GM23338 (cell line): ENCODE data around the gene SCAPER. TPM values are rescaled to one million over a fixed set of nuclear protein-coding genes. Genes with fewer than 3 reads are reported as not detected.
A peak's percentile ranks its signal among the peaks of the same experiment; 100 is the strongest.

Experiments used
- ATAC-seq: fragments of 200-7000 bp; cut with Tn5 transposase; 3 replicates; pipeline ENCODE4 v1.9.1; 2020
- DNase-seq: peaks from one replicate; pipeline ENCODE4 v3.0.0-alpha.2; 2015; ENCODE audit warnings: low spot score
- H2AFZ ChIP-seq: fragments of 200-600 bp; sonication (generic); 2 replicates; pipeline ENCODE4 v1.8.0; 2016; ENCODE audit warnings: antibody characterized with exemption, mild to moderate bottlenecking, moderate library complexity
- H3F3A ChIP-seq: fragments of 200-600 bp; sonication (generic); replicated peaks from 2 replicates; pipeline ENCODE4 v1.8.0; 2017; ENCODE audit warnings: antibody characterized with exemption, mixed run types, low read depth
- H3K27ac ChIP-seq: fragments of 200-600 bp; sonication (generic); 2 replicates; pipeline ENCODE4 v1.6.1; 2016; ENCODE audit warnings: low read depth
- H3K27me3 ChIP-seq: fragments of 200-600 bp; sonication (generic); 2 replicates; pipeline ENCODE4 v1.8.0; 2016; ENCODE audit warnings: mild to moderate bottlenecking, mixed run types, moderate library complexity; ENCODE audit not compliant: insufficient read depth
- H3K36me3 ChIP-seq: fragments of 200-600 bp; sonication (generic); 2 replicates; pipeline ENCODE4 v1.8.0; 2016; ENCODE audit warnings: mild to moderate bottlenecking; ENCODE audit not compliant: insufficient read depth
- H3K4me1 ChIP-seq: fragments of 200-600 bp; sonication (generic); 2 replicates; pipeline ENCODE4 v1.8.0; 2016; ENCODE audit warnings: mild to moderate bottlenecking, moderate library complexity; ENCODE audit not compliant: insufficient read depth
- H3K4me2 ChIP-seq: fragments of 200-600 bp; sonication (generic); 2 replicates; pipeline ENCODE4 v1.7.1; 2017; ENCODE audit warnings: mixed run types
- H3K4me3 ChIP-seq: fragments of 200-600 bp; sonication (generic); 2 replicates; pipeline ENCODE4 v1.6.1; 2016; ENCODE audit warnings: mixed run types
- H3K79me2 ChIP-seq: fragments of 200-600 bp; sonication (generic); replicated peaks from 2 replicates; pipeline ENCODE4 v1.8.0; 2017; ENCODE audit warnings: mild to moderate bottlenecking; ENCODE audit not compliant: insufficient read depth
- H3K9me2 ChIP-seq: fragments of 200-600 bp; sonication (generic); 2 replicates; pipeline ENCODE4 v1.8.0; 2017; ENCODE audit not compliant: insufficient read depth
- H4K20me1 ChIP-seq: fragments of 200-600 bp; sonication (generic); replicated peaks from 2 replicates; pipeline ENCODE4 v1.8.0; 2017; ENCODE audit warnings: mild to moderate bottlenecking; ENCODE audit not compliant: insufficient read depth
- H3K27ac Mint-ChIP-seq: 2 replicates; pipeline ENCODE4 v1.8.0; 2020; ENCODE audit warnings: inconsistent platforms, mild to moderate bottlenecking, moderate library complexity, mixed read lengths
- H3K27me3 Mint-ChIP-seq: 3 replicates; pipeline ENCODE4 v1.8.0; 2022; ENCODE audit warnings: low read depth, mild to moderate bottlenecking, moderate library complexity, mixed read lengths, inconsistent platforms; ENCODE audit not compliant: insufficient read depth, poor library complexity
- H3K36me3 Mint-ChIP-seq: 3 replicates; pipeline ENCODE4 v1.8.0; 2021; ENCODE audit warnings: low read depth, mild to moderate bottlenecking, inconsistent platforms, moderate library complexity, mixed read lengths
- H3K4me1 Mint-ChIP-seq: 3 replicates; pipeline ENCODE4 v1.8.0; 2020; ENCODE audit warnings: mild to moderate bottlenecking, inconsistent platforms, mixed read lengths
- H3K4me3 Mint-ChIP-seq: 3 replicates; pipeline ENCODE4 v1.8.0; 2021; ENCODE audit warnings: moderate library complexity, mild to moderate bottlenecking, inconsistent platforms, mixed read lengths
- H3K9me3 Mint-ChIP-seq: 3 replicates; pipeline ENCODE4 v1.8.0; 2020; ENCODE audit warnings: moderate library complexity, mild to moderate bottlenecking, inconsistent platforms, mixed read lengths
- CREB1 ChIP-seq: fragments of 250-450 bp; sonication (Bioruptor Pico); IDR thresholded peaks from 2 replicates; pipeline ENCODE4 v1.5.0; 2020; ENCODE audit warnings: low read depth, mild to moderate bottlenecking, moderate library complexity
- EZH2 ChIP-seq: fragments of 200-600 bp; sonication (generic); IDR thresholded peaks from one replicate; pipeline ENCODE4 v1.8.0; 2017; ENCODE audit warnings: antibody characterized with exemption, mild to moderate bottlenecking, low read depth; ENCODE audit not compliant: unreplicated experiment
- EZH2phosphoT487 ChIP-seq: fragments of 200-600 bp; sonication (generic); IDR thresholded peaks from one replicate; pipeline ENCODE4 v1.8.1; 2018; ENCODE audit warnings: antibody characterized with exemption; ENCODE audit not compliant: unreplicated experiment
- NANOG ChIP-seq: IDR thresholded peaks from 2 replicates; pipeline ENCODE4 v1.6.1; 2016; ENCODE audit warnings: antibody characterized with exemption, borderline replicate concordance
- POLR2AphosphoS5 ChIP-seq: IDR thresholded peaks from 2 replicates; pipeline ENCODE4 v1.6.1; 2016; ENCODE audit warnings: antibody characterized with exemption, low read depth
- ZNF114 ChIP-seq: fragments of 250-450 bp; sonication (Bioruptor Pico); IDR thresholded peaks from 2 replicates; pipeline ENCODE4 v1.5.0; 2020; ENCODE audit warnings: mild to moderate bottlenecking, moderate library complexity
- ZNF331 ChIP-seq: fragments of 250-450 bp; sonication (Bioruptor Pico); IDR thresholded peaks from 2 replicates; pipeline ENCODE4 v1.5.0; 2020; ENCODE audit warnings: low read depth, mild to moderate bottlenecking, moderate library complexity
- polyA plus RNA-seq: library from polyadenylated mRNA; unstranded; fragments of >200 nt; fragmentation: Nextera tagmentation; extraction: Ambion mirVana; gene quantifications from 2 replicates; pipeline ENCODE4 v1.2.1, GENCODE V29; 2016
- total RNA-seq: library from RNA; depleted of rRNA; stranded (reverse); fragments of >200 nt; shearing (Covaris generic); gene quantifications from 2 replicates; pipeline ENCODE4 v1.2.3, GENCODE V29; 2014
- TF ChIP-seq, protein P1 (sequence below): fragments of 250-450 bp; sonication (Bioruptor Pico); IDR thresholded peaks from 2 replicates; pipeline ENCODE4 v1.5.0; 2020; ENCODE audit warnings: mild to moderate bottlenecking, moderate library complexity
- TF ChIP-seq, protein P2 (sequence below), 2 experiments: fragments of 200-600 bp in 1 of 2; sonication (generic) in 1 of 2; conservative IDR thresholded peaks; 2 replicates each; pipeline versions ENCODE4 v1.5.1 to v1.6.1; 2016 to 2017; ENCODE audit warnings: antibody characterized with exemption in 2 of 2, low read depth in 2 of 2, mild to moderate bottlenecking in 2 of 2, moderate library complexity in 1 of 2
- TF ChIP-seq, protein P3 (sequence below): IDR thresholded peaks from 2 replicates; pipeline ENCODE4 v1.6.1; 2016; ENCODE audit warnings: antibody characterized with exemption

The SCAPER gene
- total and polyA plus RNA-seq, 2 experiments from 2014 or later: 9.1 to 17.6 TPM

DNA sequence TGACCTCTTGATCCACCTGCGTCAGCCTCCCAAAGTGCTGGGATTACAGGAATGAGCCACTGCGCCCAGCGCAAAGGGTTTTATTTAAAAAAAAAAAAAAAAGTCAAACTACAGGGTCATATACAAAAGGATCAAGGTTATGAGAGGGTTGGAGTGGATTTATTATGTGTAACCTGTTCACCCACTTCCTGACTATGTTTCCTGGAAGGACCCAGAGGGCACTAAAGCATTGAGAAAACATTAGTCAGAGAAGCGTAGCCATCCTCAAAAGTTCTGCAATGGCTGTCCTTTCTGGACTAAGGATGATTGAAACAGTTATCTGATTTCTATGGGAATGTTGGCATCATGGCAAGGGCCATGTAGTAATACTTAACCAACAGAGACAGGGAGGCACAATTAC, 7.3 kb upstream of the SCAPER start:
- H3K9me3 Mint-ChIP-seq: no peaks in the 10 kb centered on the region
- no peak overlapping the region for H3K4me3 ChIP-seq
- no peak overlapping the region for H3K4me2 ChIP-seq
- no peaks in the 10 kb centered on the region for H3K36me3 ChIP-seq
- H3K27me3 Mint-ChIP-seq: peaks cover 2% of the 10 kb centered on the region
- ATAC-seq (no peak), DNase-seq (no peak)
- H3K4me1 Mint-ChIP-seq: no peaks in the 10 kb centered on the region
- H3K79me2 ChIP-seq: no peaks in the 10 kb centered on the region
- 0 out of 2 replicates have a peak, but pooled peaks cover 3% of the 10 kb centered on the region for H3K27me3 ChIP-seq
- H3K36me3 Mint-ChIP-seq: no peaks in the 10 kb centered on the region
- H3K4me3 Mint-ChIP-seq: no peak overlapping the region
- 0 out of 2 replicates have a peak, but pooled peaks cover 6% of the 10 kb centered on the region for H3K9me2 ChIP-seq
- H3F3A ChIP-seq: no peaks in the 10 kb centered on the region
- H2AFZ ChIP-seq: no peak overlapping the region
- H3K27ac ChIP-seq: no peak overlapping the region
- no peak overlapping the region for H3K27ac Mint-ChIP-seq
- TF ChIP-seq, protein P1, sequence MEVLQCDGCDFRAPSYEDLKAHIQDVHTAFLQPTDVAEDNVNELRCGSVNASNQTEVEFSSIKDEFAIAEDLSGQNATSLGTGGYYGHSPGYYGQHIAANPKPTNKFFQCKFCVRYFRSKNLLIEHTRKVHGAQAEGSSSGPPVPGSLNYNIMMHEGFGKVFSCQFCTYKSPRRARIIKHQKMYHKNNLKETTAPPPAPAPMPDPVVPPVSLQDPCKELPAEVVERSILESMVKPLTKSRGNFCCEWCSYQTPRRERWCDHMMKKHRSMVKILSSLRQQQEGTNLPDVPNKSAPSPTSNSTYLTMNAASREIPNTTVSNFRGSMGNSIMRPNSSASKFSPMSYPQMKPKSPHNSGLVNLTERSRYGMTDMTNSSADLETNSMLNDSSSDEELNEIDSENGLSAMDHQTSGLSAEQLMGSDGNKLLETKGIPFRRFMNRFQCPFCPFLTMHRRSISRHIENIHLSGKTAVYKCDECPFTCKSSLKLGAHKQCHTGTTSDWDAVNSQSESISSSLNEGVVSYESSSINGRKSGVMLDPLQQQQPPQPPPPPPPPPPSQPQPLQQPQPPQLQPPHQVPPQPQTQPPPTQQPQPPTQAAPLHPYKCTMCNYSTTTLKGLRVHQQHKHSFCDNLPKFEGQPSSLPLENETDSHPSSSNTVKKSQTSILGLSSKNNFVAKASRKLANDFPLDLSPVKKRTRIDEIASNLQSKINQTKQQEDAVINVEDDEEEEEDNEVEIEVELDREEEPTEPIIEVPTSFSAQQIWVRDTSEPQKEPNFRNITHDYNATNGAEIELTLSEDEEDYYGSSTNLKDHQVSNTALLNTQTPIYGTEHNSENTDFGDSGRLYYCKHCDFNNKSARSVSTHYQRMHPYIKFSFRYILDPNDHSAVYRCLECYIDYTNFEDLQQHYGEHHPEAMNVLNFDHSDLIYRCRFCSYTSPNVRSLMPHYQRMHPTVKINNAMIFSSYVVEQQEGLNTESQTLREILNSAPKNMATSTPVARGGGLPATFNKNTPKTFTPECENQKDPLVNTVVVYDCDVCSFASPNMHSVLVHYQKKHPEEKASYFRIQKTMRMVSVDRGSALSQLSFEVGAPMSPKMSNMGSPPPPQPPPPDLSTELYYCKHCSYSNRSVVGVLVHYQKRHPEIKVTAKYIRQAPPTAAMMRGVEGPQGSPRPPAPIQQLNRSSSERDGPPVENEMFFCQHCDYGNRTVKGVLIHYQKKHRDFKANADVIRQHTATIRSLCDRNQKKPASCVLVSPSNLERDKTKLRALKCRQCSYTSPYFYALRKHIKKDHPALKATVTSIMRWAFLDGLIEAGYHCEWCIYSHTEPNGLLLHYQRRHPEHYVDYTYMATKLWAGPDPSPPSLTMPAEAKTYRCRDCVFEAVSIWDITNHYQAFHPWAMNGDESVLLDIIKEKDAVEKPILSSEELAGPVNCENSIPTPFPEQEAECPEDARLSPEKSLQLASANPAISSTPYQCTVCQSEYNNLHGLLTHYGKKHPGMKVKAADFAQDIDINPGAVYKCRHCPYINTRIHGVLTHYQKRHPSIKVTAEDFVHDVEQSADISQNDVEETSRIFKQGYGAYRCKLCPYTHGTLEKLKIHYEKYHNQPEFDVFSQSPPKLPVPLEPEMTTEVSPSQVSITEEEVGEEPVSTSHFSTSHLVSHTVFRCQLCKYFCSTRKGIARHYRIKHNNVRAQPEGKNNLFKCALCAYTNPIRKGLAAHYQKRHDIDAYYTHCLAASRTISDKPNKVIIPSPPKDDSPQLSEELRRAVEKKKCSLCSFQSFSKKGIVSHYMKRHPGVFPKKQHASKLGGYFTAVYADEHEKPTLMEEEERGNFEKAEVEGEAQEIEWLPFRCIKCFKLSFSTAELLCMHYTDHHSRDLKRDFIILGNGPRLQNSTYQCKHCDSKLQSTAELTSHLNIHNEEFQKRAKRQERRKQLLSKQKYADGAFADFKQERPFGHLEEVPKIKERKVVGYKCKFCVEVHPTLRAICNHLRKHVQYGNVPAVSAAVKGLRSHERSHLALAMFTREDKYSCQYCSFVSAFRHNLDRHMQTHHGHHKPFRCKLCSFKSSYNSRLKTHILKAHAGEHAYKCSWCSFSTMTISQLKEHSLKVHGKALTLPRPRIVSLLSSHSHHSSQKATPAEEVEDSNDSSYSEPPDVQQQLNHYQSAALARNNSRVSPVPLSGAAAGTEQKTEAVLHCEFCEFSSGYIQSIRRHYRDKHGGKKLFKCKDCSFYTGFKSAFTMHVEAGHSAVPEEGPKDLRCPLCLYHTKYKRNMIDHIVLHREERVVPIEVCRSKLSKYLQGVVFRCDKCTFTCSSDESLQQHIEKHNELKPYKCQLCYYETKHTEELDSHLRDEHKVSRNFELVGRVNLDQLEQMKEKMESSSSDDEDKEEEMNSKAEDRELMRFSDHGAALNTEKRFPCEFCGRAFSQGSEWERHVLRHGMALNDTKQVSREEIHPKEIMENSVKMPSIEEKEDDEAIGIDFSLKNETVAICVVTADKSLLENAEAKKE (CRISPR knock-in tag): no peak
- no peaks in the 10 kb centered on the region for H3K4me1 ChIP-seq
- H4K20me1 ChIP-seq: no peaks in the 10 kb centered on the region

DNA sequence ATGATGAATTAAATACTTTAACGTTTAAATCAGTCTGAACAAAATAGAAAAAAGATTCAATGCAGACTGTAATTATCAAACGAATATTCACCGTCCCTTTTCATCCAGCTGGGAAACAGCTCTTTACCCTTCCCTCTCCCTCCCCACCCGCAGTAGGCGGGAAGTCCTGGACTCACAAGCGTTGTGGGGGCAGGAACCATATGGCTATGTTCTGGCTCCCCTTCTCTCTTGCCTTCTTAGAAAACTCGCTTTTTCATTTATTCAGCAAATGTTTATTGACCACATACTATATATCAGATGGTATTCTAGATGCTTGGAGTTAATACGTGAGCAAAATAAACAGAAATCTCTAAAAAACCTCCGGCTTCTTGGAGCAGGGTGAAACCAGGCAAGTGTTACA, 715 bp upstream of the SCAPER start:
- ATAC-seq (peak; percentile 5; the same call in 2 of the 3 replicates), DNase-seq (no peak)
- Mint-ChIP-seq H3K27ac (peak overlapping the region; percentile 93; the same call in 1 of the 2 replicates), H3K9me3 (peaks cover 3% of the 10 kb centered on the region; the same call in 1 of the 3 replicates), H3K4me3 (peak overlapping the region; percentile 89), H3K27me3 (peaks cover 13% of the 10 kb centered on the region), H3K36me3 (no peaks in the 10 kb centered on the region), H3K4me1 (peaks cover 21% of the 10 kb centered on the region)
- Histone ChIP-seq H3K79me2 (peaks cover 7% of the 10 kb centered on the region), H3K4me2 (peak overlapping the region; percentile 91), H2AFZ (peak overlapping the region; percentile 98), H3K9me2 (no peaks in the 10 kb centered on the region), H3K27ac (peak overlapping the region; percentile 81; the same call in 1 of the 2 replicates), H3K27me3 (peaks cover 15% of the 10 kb centered on the region), H3K4me1 (peaks cover 19% of the 10 kb centered on the region), H4K20me1 (0 out of 2 replicates have a peak, but pooled peaks cover 3% of the 10 kb centered on the region), H3F3A (peaks cover 7% of the 10 kb centered on the region; the same call in 1 of the 2 replicates), H3K36me3 (no peaks in the 10 kb centered on the region), H3K4me3 (peak overlapping the region; percentile 74)
- TF ChIP-seq ZNF331 (CRISPR knock-in tag) (no peak), ZNF114 (CRISPR knock-in tag) (no peak), NANOG (no peak), CREB1 (CRISPR knock-in tag) (no peak), EZH2phosphoT487 (no peak), POLR2AphosphoS5 (no peak), EZH2 (no peak)
- TF ChIP-seq, protein P2, sequence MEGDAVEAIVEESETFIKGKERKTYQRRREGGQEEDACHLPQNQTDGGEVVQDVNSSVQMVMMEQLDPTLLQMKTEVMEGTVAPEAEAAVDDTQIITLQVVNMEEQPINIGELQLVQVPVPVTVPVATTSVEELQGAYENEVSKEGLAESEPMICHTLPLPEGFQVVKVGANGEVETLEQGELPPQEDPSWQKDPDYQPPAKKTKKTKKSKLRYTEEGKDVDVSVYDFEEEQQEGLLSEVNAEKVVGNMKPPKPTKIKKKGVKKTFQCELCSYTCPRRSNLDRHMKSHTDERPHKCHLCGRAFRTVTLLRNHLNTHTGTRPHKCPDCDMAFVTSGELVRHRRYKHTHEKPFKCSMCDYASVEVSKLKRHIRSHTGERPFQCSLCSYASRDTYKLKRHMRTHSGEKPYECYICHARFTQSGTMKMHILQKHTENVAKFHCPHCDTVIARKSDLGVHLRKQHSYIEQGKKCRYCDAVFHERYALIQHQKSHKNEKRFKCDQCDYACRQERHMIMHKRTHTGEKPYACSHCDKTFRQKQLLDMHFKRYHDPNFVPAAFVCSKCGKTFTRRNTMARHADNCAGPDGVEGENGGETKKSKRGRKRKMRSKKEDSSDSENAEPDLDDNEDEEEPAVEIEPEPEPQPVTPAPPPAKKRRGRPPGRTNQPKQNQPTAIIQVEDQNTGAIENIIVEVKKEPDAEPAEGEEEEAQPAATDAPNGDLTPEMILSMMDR (conservative IDR thresholded peaks at IDR 0.05; ENCODE audit: low read depth in 2 of 2): no peak
- TF ChIP-seq, protein P3, sequence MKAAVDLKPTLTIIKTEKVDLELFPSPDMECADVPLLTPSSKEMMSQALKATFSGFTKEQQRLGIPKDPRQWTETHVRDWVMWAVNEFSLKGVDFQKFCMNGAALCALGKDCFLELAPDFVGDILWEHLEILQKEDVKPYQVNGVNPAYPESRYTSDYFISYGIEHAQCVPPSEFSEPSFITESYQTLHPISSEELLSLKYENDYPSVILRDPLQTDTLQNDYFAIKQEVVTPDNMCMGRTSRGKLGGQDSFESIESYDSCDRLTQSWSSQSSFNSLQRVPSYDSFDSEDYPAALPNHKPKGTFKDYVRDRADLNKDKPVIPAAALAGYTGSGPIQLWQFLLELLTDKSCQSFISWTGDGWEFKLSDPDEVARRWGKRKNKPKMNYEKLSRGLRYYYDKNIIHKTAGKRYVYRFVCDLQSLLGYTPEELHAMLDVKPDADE: no peak
